Panc1 (cell line): Measurements from ENCODE around the gene ASTN2. TPM values are rescaled to one million over a fixed set of nuclear protein-coding genes. Genes with fewer than 3 reads are reported as not detected.
"Not testable (repeated sequence)": the region's sequence is repeated elsewhere in the genome, so short reads cannot be mapped to it uniquely, and the experiment has no call there.

Source experiments
- ATAC-seq: fragments of 200-7000 bp; cut with Tn5 transposase; 2 replicates; pipeline ENCODE4 v1.9.1; 2020; ENCODE audit warnings: mild to moderate bottlenecking, moderate library complexity
- BruUV-seq: library from RNA; stranded (reverse); fragments of 400-500 nt; replicated peaks from 2 replicates; lab custom pipeline; 2021; lab: Mats Ljungman, UMichigan
- CTCF ChIA-PET: fragments of 300-600 bp; sonication (Branson Sonifier 250); formaldehyde crosslinking; loops from one replicate; lab custom pipeline; 2022; ENCODE audit warnings: antibody characterized with exemption; lab: Charles Lee
- POLR2A ChIA-PET: fragments of 300-600 bp; sonication (Branson Sonifier 250); formaldehyde crosslinking; loops from one replicate; lab custom pipeline; 2022; ENCODE audit warnings: antibody characterized with exemption; lab: Charles Lee
- DNase-seq: peaks from one replicate; pipeline ENCODE4 v3.0.0-alpha.2; 2010; ENCODE audit warnings: low read depth, low spot score
- H3K27ac ChIP-seq: 2 replicates; pipeline ENCODE4 v1.5.1; 2011; ENCODE audit warnings: mild to moderate bottlenecking, low read length, inconsistent platforms
- H3K27me3 ChIP-seq: fragments of 200-500 bp; sonication (Bioruptor generic); 2 replicates; pipeline ENCODE4 v1.6.0; 2014; ENCODE audit warnings: low read length, inconsistent platforms; ENCODE audit not compliant: control insufficient read depth, insufficient read depth
- H3K36me3 ChIP-seq: fragments of 200-500 bp; sonication (Bioruptor generic); 2 replicates; pipeline ENCODE4 v1.5.1; 2014; ENCODE audit warnings: inconsistent platforms, mild to moderate bottlenecking, low read length, moderate library complexity; ENCODE audit not compliant: control insufficient read depth, insufficient read depth
- H3K4me1 ChIP-seq: 2 replicates; pipeline ENCODE4 v1.5.1; 2011; ENCODE audit warnings: inconsistent platforms, mild to moderate bottlenecking, low read length, moderate library complexity; ENCODE audit not compliant: control insufficient read depth, insufficient read depth
- H3K4me3 ChIP-seq, 2 experiments: 2 replicates each; pipeline ENCODE4 v1.5.1; 2011 to 2012; ENCODE audit warnings: low read depth in 2 of 2, low read length in 2 of 2, mild to moderate bottlenecking in 2 of 2, inconsistent platforms in 1 of 2, moderate library complexity in 1 of 2
- H3K9me3 ChIP-seq: fragments of 200-500 bp; sonication (Bioruptor generic); 2 replicates; pipeline ENCODE4 v1.5.1; 2014; ENCODE audit warnings: low read depth, mild to moderate bottlenecking, inconsistent platforms, low read length, moderate library complexity; ENCODE audit not compliant: control insufficient read depth, insufficient read depth
- CTCF ChIP-seq: fragments of 450-650 bp; IDR thresholded peaks from 2 replicates; pipeline ENCODE4 v1.5.1; 2017; ENCODE audit warnings: mild to moderate bottlenecking
- POLR2AphosphoS5 ChIP-seq: IDR thresholded peaks from 2 replicates; pipeline ENCODE4 v1.6.1; 2012; ENCODE audit warnings: mild to moderate bottlenecking, low read depth, low read length, moderate library complexity
- REST ChIP-seq, 2 experiments: IDR thresholded peaks; 2 replicates each; pipeline ENCODE4 v1.6.1; 2011 to 2012; ENCODE audit warnings: low read depth in 2 of 2, control low read depth in 1 of 2, low read length in 1 of 2, mild to moderate bottlenecking in 1 of 2, moderate library complexity in 1 of 2; ENCODE audit not compliant: insufficient read depth in 1 of 2
- SIN3A ChIP-seq: IDR thresholded peaks from 2 replicates; pipeline ENCODE4 v1.6.1; 2012; ENCODE audit warnings: low read depth, mild to moderate bottlenecking, low read length, moderate library complexity, borderline replicate concordance; ENCODE audit not compliant: insufficient read depth
- TCF7L2 ChIP-seq: IDR thresholded peaks from 2 replicates; pipeline ENCODE4 v1.6.1; 2011; ENCODE audit warnings: mild to moderate bottlenecking, low read depth, low read length, inconsistent platforms
- in situ Hi-C: cut with HindIII; loops from 2 replicates; pipeline ENCODE4 v1.10.0; 2016; ENCODE audit warnings: low sequenced_read_pairs, low pct_unique_long_range_greater_than_20kb
- intact Hi-C: fragments of 100-400 bp; cut with micrococcal nuclease; formaldehyde crosslinking; loops from one replicate; pipeline ENCODE4 v1.10.0; 2022; ENCODE audit not compliant: unreplicated experiment
- total RNA-seq: library from RNA; stranded (reverse); gene quantifications from one replicate; pipeline ENCODE4 v1.2.1, GENCODE V29; 2021; ENCODE audit not compliant: unreplicated experiment

Gene ASTN2
- total RNA-seq, 1 experiment from 2014 or later, result 3.9 TPM

GRCh38 chr9:116459576-116459975 lies 955.3 kb downstream of the ASTN2 start:
- TF ChIP-seq REST (IDR thresholded peaks at IDR 0.05; ENCODE audit: insufficient read depth in 1 of 2, low read depth in 2 of 2, low read length in 1 of 2), result no peak
- TF ChIP-seq CTCF, result no peak
- TF ChIP-seq POLR2AphosphoS5, result no peak
- TF ChIP-seq SIN3A, result no peak
- no peak for TF ChIP-seq TCF7L2
- intact Hi-C loops, result no loop called here
- ChIA-PET CTCF (no interaction called here), POLR2A (no interaction called here)
- H3K4me3 ChIP-seq, result no peak overlapping the region
- no TSS peak for BruUV-seq
- no peaks in the 10 kb centered on the region for H3K9me3 ChIP-seq
- H3K36me3 ChIP-seq, result no peaks in the 10 kb centered on the region
- H3K27ac ChIP-seq, result no peak overlapping the region
- in situ Hi-C loops, result no loop called here
- no peak for ATAC-seq
- no peak for DNase-seq
- H3K27me3 ChIP-seq, result no peaks in the 10 kb centered on the region
- no peaks in the 10 kb centered on the region for H3K4me1 ChIP-seq

- TF ChIP-seq SIN3A (no peak), POLR2AphosphoS5 (no peak), REST (IDR thresholded peaks at IDR 0.05; ENCODE audit: insufficient read depth in 1 of 2, low read depth in 2 of 2, low read length in 1 of 2) (no peak), TCF7L2 (no peak), CTCF (no peak)
- H3K9me3 ChIP-seq, result no peaks in the 10 kb centered on the region
- H3K4me3 ChIP-seq, result no peak overlapping the region
- intact Hi-C loops, result no loop called here
- ATAC-seq (no peak), DNase-seq (no peak)
- H3K4me1 ChIP-seq, result no peaks in the 10 kb centered on the region
- no TSS peak for BruUV-seq
- no peaks in the 10 kb centered on the region for H3K36me3 ChIP-seq
- CTCF ChIA-PET, result no interaction called here
- H3K27me3 ChIP-seq, result no peaks in the 10 kb centered on the region
- in situ Hi-C loops, result no loop called here
- POLR2A ChIA-PET, result no interaction called here
- H3K27ac ChIP-seq, result no peak overlapping the region
Observed at GRCh38 chr9:116456490-116457088, 958.3 kb downstream of the ASTN2 start.

GRCh38 chr9:116454539-116454938 lies 960.3 kb downstream of the ASTN2 start:
- intact Hi-C loops, DNase-seq, POLR2A ChIA-PET, H3K4me3 ChIP-seq, H3K27ac ChIP-seq, ATAC-seq, H3K4me1 ChIP-seq, CTCF ChIA-PET, H3K27me3 ChIP-seq, in situ Hi-C loops, H3K9me3 ChIP-seq, H3K36me3 ChIP-seq, BruUV-seq: not testable (repeated sequence)
